ENCODE results near the gene ETV1. TPM values are rescaled to one million over a fixed set of nuclear protein-coding genes. Genes with fewer than 3 reads are reported as not detected.

ETV1 gene
- total and polyA plus RNA-seq, 9 donors: 0.60 to 6.3 (median 2.3) TPM

DNA sequence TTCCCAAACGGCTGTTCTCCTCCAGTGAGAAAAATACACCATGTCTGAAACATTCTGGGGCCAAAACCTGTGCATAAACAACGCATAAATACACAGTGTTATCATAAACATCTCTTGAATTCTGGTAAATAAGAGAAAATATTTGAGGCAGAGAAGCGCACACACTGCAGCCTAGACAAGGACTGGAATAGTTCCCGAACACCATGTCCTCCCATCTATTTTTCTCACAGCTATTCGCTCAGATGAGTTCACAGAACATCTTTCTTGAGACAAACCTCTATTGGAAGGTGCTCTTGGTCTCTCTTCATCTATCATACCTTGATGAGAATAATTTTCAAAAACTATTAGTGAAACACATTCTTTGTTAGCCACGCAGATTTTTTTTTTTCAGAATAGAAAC lies 24.4 kb downstream of the ETV1 start:
- TF ChIP-seq, protein P1, sequence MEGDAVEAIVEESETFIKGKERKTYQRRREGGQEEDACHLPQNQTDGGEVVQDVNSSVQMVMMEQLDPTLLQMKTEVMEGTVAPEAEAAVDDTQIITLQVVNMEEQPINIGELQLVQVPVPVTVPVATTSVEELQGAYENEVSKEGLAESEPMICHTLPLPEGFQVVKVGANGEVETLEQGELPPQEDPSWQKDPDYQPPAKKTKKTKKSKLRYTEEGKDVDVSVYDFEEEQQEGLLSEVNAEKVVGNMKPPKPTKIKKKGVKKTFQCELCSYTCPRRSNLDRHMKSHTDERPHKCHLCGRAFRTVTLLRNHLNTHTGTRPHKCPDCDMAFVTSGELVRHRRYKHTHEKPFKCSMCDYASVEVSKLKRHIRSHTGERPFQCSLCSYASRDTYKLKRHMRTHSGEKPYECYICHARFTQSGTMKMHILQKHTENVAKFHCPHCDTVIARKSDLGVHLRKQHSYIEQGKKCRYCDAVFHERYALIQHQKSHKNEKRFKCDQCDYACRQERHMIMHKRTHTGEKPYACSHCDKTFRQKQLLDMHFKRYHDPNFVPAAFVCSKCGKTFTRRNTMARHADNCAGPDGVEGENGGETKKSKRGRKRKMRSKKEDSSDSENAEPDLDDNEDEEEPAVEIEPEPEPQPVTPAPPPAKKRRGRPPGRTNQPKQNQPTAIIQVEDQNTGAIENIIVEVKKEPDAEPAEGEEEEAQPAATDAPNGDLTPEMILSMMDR (IDR thresholded peaks at IDR 0.05): no peak
- TF ChIP-seq EP300 (IDR thresholded peaks at IDR 0.05) (no peak), POLR2A (IDR thresholded peaks at IDR 0.05) (no peak)
- intact Hi-C loops (cut with DNase I): no loop called here
- no peaks in the 10 kb centered on the region for H3K9me3 ChIP-seq
- no peak for DNase-seq
- H3K4me1 ChIP-seq (ENCODE audit: insufficient read depth): no peaks in the 10 kb centered on the region
- H3K27me3 ChIP-seq: no peaks in the 10 kb centered on the region
- H3K27ac ChIP-seq: no peak overlapping the region
- H3K4me3 ChIP-seq: no peak overlapping the region
- 76 to 83% (median 81%) methylated on average over 6 of the region's 6 CpGs for WGBS, 3 donors
- no peaks in the 10 kb centered on the region for H3K36me3 ChIP-seq

DNA sequence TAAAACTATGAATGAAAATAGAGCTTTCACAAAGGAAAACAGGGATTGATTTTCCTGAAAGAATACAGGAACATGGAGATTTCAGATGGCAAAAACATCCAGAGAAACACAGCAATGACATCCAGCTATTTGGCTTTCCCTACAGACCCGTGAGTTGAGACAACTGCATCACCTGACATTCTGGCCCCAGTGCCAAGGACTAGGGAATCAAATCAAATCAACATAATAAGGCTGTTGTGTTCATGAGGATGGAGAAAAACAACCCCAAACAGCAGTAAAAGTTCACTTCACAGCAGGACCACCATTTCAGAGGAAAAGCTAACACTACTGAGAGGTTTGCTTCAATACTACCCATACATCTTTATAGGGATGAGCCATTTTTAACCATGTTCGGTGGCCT lies 25.5 kb downstream of the ETV1 start:
- WGBS, 3 donors: 63 to 78% (median 72%) methylated on average over 2 of the region's 2 CpGs
- no peak overlapping the region for H3K27ac ChIP-seq
- no peak for DNase-seq
- no peak overlapping the region for H3K4me3 ChIP-seq
- no peaks in the 10 kb centered on the region for H3K4me1 ChIP-seq (ENCODE audit: insufficient read depth)
- no peak for TF ChIP-seq EP300 (IDR thresholded peaks at IDR 0.05)
- H3K9me3 ChIP-seq: no peaks in the 10 kb centered on the region
- intact Hi-C loops (cut with DNase I): no loop called here
- no peaks in the 10 kb centered on the region for H3K36me3 ChIP-seq
- H3K27me3 ChIP-seq: no peaks in the 10 kb centered on the region

DNA sequence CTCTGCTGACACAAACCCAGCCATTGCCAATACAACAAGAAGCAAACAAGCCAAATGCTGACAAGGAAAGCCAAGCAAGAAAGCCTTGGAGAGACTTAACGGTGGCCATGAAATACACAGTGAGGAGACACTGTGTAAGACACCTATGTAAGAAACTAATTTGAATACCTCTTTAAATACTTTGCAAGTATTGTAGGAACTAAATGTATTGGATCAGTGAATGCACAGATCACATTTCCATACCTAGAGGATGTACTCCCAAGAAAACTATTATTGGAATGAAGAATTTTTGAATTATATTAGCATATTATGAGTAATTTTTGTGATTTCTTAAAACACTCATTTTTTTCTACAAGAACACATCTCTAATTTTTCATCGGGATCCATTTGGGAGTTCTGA lies 34.0 kb downstream of the ETV1 start:
- H3K9me3 ChIP-seq: no peaks in the 10 kb centered on the region
- TF ChIP-seq, protein P1 (IDR thresholded peaks at IDR 0.05): no peak
- no peak for TF ChIP-seq POLR2A (IDR thresholded peaks at IDR 0.05)
- H3K27me3 ChIP-seq: no peaks in the 10 kb centered on the region
- intact Hi-C loops (cut with DNase I): no loop called here
- no peak for DNase-seq
- no peaks in the 10 kb centered on the region for H3K4me1 ChIP-seq (ENCODE audit: insufficient read depth)
- 58 to 73% (median 70%) methylated on average over 2 of the region's 2 CpGs for WGBS, 3 donors
- H3K27ac ChIP-seq: no peak overlapping the region
- H3K4me3 ChIP-seq: no peak overlapping the region
- no peaks in the 10 kb centered on the region for H3K36me3 ChIP-seq

DNA sequence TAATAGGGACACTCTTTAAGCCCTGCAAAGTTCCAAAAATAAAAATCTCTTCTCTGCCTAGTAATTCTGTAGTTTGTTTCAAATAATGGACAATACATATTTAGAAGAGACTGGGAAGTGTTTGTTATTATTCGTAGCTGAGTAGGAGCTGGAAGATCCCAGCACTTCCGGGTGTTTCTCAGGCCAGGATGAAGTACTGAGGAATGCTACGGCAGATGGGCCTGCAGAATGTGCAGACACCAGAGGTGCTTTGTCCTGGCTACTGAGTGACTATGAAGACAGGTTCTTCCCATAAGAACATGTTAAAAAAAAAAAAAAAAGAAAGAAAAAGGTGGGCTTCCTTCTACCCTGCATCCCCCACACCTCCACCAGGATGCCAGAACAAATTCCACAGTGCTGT lies 36.1 kb downstream of the ETV1 start:
- no peaks in the 10 kb centered on the region for H3K4me1 ChIP-seq (ENCODE audit: insufficient read depth)
- intact Hi-C loops (cut with DNase I): no loop called here
- H3K36me3 ChIP-seq: no peaks in the 10 kb centered on the region
- H3K27ac ChIP-seq: no peak overlapping the region
- TF ChIP-seq, protein P1 (IDR thresholded peaks at IDR 0.05): no peak
- TF ChIP-seq EP300 (IDR thresholded peaks at IDR 0.05): no peak
- no peak for TF ChIP-seq POLR2A (IDR thresholded peaks at IDR 0.05)
- no peaks in the 10 kb centered on the region for H3K27me3 ChIP-seq
- H3K4me3 ChIP-seq: no peak overlapping the region
- no peak for DNase-seq
- WGBS, 3 donors: 47 to 79% (median 51%) methylated on average over 3 of the region's 3 CpGs
- H3K9me3 ChIP-seq: no peaks in the 10 kb centered on the region

DNA sequence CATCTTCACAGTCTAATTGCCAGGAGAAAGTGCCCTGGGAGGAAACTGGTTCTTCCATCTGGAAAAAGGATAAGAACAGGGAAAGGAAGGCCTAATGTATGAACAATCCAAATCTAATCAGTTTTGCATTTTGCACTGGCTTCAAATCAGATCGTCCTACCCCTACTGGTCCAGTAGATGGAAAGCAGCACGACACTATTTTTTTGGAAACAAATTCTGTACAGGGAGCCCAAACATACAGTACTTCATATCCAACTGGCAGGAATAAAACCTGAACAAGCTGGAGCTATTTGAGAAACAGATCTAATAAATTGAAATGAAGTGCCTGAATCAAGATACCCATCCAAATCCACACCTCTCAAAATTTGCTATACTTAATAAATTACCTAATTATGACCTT lies 36.5 kb downstream of the ETV1 start:
- no peak for TF ChIP-seq EP300 (IDR thresholded peaks at IDR 0.05)
- TF ChIP-seq, protein P1 (IDR thresholded peaks at IDR 0.05): no peak
- no peak for TF ChIP-seq POLR2A (IDR thresholded peaks at IDR 0.05)
- no peak for DNase-seq
- H3K27ac ChIP-seq: no peak overlapping the region
- H3K4me1 ChIP-seq (ENCODE audit: insufficient read depth): no peaks in the 10 kb centered on the region
- no peaks in the 10 kb centered on the region for H3K36me3 ChIP-seq
- no peaks in the 10 kb centered on the region for H3K9me3 ChIP-seq
- intact Hi-C loops (cut with DNase I): no loop called here
- 73 to 81% (median 76%) methylated on average over 2 of the region's 2 CpGs for WGBS, 3 donors
- H3K4me3 ChIP-seq: no peak overlapping the region
- no peaks in the 10 kb centered on the region for H3K27me3 ChIP-seq
